GM19372 (cell line): ENCODE results near the gene PDE4D.
"Not testable (repeated sequence)": the region's sequence is repeated elsewhere in the genome, so short reads cannot be mapped to it uniquely, and the experiment has no call there.

ENCODE experiments used
- ATAC-seq: cut with Tn5 transposase; IDR thresholded peaks from one replicate; pipeline ENCODE4 v1.9.1; 2021; ENCODE audit warnings: mild to moderate bottlenecking, low read depth, moderate library complexity; ENCODE audit not compliant: unreplicated experiment

PDE4D gene

DNA sequence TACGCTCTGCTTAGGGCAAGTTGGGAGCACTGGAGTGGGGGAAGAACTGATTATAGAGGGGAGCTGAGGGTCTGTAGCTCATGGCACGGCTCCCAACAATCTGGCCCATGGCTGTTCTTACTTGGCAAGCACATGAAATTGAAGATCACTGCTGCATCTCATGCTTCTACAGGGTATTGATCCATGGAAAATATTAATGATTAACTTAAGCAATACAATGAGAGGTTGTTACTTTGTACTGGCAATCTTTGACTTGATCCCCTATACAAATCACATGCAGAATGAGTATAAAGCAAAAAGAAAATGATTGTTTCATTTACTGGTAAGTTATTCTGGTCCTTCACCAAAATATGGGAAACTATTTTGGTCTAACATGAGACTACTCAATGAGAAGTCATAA, 481.1 kb downstream of the PDE4D start:
- ATAC-seq, result no peak

DNA sequence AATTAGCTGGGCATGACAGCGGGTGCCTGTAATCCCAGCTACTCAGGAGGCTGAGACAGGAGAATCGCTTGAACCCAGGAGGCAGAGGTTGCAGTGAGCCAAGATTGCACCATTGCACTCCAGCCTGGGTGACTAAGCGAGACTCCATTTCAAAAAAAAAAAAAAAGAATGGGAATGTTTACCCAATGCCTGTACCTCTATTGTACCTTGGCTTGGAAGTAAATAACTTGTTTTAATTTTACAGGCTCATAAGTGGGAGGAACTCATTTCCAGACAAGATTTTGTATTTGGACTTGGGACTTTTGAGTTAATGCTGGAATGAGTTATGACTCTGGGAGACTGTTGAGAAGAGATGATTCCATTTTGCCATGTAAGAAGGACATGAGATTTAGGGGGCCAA, 484.5 kb downstream of the PDE4D start:
- not testable (repeated sequence) for ATAC-seq

DNA sequence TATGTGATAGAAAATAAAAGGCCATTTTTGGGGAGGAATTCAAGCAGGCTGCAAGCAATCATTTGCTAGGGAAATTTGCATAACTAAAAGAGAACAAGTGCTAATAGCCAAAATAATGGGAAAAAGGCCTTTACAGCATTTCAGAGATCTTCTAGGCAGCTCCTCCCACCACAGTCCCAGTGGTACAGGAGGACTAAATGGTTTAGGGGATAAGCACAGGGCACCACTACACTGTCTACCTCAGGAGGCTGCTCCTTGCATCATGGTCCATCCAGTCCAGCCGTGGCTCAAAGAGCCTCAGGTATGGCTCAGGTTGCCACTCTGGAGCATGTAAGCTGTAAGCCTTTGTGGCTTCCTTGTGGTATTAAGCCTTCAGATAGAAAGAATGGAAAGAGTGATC, 485.6 kb downstream of the PDE4D start:
- ATAC-seq, result no peak

DNA sequence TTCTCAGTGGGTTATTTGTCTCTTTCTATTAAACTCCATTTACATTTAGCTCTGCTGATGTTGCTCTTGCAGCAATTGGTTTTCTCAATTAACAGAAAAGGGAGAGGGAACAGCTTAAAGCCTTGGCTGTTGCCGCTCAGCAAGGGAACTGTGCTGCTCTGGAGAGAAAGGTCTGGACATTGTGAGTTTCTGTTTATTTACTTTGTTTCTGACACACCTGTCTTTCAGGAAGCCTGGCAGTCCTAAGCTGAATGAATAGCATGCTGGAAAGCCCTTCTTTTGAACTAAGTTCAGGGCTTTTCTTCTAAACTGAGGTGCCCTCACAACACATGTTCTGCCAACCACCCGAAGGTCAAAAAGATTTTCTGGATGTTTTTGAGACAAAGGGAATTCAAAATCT, 491.9 kb downstream of the PDE4D start:
- ATAC-seq, result no peak

DNA sequence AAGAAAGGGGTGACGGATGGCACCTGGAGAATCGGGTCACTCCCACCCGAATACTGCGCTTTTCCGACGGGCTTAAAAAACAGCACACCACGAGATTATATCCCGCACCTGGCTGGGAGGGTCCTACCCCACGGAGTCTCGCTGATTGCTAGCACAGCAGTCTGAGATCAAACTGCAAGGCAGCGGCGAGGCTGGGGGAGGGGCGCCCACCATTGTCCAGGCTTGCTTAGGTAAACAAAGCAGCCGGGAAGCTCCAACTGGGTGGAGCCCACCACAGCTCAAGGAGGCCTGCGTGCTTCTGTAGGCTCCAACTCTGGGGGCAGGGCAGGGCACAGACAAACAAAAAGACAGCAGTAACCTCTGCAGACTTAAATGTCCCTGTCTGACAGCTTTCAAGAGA, 498.6 kb downstream of the PDE4D start:
- not testable (repeated sequence) for ATAC-seq

DNA sequence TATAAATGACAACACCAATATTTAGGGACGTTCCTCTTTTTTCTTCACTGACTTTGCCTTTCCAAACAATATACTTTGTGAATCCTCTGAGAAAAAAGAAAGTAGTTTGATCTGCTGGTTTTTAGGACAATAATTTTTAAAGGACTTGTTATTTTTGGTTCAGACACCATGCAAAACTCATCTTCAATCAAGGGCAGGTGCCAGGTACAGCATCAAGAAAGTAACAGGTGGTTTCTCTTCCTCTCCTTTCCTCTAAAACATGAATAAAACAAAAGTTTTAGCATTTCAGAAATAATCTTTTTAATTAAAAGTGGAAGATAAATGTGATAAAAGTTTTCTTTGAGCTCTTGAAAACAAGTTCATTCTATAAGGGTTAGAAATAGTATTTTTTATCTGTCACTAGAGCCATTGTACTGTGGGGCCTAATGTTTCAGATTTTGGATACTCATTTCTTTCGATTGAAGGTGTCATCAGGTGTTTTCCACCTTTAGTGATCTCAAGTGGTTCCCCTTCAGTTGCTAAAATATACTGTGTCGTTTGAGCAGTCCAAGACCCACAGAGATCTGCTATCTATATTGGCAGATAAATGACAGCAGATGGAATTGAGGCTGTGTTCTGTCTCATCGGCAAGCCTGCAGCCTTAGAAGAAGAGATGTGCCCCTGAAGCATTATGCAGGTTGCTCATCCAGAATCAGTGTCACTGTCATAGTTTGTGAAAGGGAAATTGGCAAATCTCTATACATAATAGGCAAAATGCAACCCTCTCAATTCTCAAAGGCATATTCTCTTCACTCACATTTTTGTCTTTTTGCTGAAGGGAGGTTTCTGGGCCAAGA, 499.7 kb downstream of the PDE4D start:
- no peak for ATAC-seq

DNA sequence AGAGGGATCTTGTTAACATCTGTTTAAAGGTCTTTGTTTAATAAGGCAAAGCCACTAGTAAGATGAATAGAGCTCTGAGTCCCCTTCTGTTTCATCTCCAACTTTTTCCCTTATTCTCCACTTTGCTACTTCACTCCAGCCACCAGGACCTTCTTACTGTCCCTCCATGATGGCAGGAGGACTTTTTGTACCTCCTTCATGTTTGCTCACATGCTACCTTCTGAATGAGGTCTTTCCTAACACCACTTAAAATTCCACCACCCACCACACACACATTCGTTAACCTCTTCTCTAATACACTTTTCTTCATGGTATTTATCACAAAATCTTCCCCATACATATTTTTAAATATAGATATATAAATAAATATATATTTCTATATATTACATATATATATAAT, 501.9 kb downstream of the PDE4D start:
- ATAC-seq, result no peak

DNA sequence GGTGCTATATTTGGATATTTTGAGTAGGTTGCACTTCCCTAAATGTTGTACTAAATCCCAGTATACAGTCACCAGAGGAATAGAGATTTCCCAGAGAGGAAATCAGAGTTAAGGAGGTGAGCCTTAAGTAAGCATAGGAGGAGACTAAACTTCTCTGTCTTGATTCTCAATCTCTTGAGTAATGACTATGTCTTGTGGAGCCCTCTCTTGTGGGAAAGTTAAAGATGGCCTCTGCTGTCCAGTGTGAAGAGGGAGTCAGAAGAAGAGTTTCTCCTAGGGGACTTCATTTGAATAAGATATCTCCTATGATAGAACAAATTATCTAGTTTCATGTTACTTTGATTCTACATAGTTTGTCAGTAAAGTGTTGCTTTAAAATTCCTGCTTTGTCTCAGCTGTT, 502.5 kb downstream of the PDE4D start:
- no peak for ATAC-seq

DNA sequence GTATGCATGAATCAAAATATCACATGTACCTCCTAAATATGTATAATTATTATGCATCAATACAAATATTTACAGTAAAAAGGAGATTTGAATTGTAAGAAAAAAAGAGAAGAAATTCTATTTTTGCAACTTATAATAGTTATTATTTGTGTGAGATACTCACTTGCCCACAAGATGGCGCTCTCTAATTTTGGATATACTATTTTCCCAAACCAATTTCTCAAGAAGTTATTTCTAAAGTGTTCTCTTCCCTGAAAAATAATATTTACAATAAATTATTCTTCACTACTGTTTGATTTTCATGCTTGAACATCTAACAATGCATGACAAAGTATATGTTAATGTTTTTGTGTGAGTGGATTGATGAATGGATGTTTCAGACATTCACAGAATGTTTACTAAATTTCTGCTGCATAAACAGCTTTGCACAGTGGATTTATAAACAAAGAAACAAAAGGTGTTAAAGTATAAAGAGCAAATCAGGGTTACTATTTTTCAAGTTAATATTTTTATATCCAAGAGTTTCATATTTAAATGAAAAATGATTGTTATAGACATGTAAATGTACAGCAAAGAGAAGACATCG, 503.4 kb downstream of the PDE4D start:
- ATAC-seq, result no peak

DNA sequence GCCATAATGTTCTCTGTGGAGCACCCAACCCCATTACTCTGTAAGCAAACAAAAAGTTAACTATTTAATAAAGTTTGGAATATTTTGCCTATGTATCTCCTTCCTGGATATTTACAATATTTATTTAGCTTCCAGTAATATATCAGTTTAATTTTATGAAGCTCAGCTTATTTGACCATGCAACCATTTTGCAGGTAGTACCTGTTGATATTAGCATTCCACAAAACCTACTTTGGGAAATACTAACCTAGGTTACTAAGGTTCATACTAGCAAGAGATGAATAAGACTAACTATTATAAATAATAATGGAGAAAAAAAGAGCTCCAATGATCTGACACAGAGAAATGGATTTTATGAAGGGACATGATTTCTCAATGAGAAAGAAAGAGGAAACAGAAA, 506.4 kb downstream of the PDE4D start:
- no peak for ATAC-seq

DNA sequence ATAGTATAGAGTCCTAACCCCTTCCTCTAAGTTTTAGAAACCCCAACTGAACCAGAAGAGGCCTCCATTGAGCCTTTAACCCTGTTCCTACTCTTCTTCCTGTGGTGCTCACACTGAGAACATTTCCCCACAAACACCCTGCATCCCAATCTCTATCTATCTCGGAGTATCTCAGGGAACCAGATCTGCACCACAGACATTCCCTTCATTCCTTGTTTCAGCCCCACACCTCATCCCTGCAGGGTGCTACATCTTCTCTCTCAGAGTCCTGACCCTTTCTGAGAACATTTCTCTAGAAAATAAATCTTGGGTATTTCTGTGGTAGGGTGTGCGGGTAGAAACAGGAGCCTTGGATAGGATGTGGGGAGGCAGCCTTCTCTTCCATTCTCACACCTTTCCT, 507.8 kb downstream of the PDE4D start:
- no peak for ATAC-seq

DNA sequence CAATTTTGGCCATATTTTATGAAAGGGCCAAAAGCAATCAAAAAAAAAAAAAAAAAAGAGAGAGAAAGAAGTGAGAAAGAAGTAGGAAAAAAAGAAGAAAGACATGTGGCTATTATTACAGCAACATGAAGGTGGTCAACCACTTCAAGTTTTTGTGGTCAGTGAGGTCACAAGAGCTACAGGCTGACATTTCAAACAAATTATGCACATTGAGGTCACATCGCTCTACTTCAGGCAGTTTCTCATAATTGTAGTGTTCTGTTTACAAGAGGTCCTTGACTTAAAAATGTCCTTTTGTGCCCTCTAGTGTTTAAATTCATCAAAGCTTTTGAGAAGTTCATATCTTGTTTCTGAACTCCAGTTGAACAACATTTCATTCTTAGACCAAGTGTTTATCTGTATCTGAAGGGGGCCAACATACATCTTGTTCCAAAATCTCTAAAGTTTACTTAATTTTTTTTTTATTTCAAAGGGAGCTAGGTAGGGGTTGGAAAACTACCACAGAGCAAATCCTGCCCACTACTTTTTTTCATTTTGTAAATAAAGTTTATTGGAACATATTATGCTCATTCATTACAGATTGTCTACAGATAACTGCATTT, 513.1 kb downstream of the PDE4D start:
- peak; percentile 100 for ATAC-seq

DNA sequence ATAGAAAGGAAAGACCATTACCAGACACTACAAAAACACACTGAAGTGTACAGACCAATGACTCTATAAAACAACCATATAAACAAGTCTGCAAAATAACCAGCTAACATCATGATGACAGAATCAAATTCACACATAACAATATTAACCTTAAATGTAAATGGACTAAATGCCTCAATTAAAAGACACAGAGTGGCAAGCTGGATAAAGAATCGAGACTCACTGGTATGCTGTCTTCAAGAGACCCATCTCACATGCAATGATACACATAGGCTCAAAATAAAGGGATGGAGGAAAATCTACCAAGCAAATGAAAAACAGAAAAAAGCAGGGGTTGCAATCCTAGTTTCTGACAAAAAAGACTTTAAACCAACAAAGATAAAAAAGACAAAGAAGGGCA, 519.5 kb downstream of the PDE4D start:
- ATAC-seq, result not testable (repeated sequence)

DNA sequence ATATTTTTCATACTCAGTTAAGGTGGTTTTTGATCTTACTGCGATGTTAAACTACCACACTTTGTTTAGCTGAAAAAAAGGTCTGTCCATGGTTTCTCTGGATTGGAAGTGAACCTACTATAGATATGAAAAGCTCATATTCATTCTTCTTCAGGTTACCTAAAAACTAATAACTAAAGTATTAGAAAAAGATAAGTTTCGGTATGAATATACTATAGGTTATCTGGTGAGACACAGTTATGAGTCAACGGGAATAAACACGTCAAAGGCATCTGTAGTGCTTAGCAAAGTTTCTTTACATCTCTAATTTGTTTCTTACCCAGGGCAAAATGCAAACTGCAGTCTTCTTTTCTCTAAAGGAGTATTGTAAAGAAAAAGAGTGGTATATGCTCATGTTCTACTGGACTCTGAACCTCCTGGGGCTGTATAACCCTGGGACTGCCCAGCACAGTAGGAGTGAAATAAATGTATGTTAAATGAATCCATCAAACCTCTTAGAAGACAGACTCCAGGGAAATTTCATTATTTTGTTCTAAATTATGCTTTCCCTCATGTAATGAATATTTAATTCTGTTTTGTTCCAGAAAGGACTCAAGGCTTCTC, 521.9 kb downstream of the PDE4D start:
- no peak for ATAC-seq

DNA sequence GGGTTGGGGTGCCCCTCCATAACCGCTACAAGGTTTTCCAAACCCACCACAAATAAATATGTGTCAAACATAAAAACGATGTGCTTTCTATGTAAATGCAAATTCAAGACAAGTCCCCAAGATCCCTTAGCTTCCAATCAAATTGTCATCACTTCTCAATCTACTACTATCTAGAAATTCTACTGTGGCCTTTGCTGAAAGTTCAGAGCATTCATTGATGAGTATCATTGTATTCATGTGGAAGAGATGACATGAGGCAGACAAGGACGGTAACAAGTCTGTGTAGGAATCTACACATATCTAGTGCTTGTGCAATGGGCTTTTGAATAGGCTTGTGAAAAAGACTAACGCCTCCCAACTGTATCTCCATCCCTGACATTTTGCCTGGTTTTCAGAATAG, 524.6 kb downstream of the PDE4D start:
- ATAC-seq, result no peak

DNA sequence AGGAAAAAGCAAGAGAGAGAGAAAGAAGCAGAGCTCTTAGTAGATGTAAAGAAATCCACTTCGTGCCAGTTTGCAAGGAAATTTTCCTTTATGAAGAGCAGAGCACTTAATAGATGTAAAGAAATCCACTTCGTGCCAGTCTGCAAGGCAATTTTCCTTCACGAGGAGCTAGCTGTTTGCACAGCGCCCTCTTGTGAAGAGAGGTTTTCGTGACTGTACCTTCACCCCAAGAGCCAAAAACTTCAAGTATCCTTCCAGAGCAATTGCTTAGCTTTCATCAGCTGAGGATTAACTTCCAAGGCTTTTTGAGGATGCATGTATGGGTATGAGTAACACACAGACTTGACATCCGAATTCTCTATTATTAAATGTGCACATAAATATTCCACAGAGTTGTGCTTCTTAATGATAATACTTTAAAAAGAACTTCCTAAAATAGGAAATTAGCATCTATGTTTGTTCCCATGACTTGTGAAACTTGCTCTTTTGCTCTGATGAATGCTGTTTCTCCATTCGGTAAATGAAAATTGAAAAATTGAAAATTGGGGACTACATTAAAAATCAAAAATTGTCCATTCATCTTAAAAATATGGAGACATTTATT, 525.6 kb downstream of the PDE4D start:
- no peak for ATAC-seq

DNA sequence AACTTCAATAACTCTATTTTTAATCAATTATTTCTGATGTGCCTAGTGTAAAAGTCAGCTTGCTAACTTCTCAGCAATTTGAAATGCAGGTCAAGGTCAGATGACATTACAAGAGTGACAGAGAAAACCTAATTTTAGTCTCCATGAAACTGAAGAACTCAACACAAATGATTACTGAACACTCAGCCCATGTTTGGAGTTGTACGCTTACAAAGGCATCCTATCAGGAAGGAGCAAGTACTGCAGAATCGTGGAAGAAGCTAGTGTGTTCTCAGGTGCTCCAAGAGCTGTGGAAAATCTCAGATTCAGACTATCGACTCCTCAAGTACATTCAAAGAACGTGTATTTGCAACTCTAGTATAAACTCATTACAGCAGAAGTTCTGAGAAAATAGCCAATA, 526.7 kb downstream of the PDE4D start:
- no peak for ATAC-seq

DNA sequence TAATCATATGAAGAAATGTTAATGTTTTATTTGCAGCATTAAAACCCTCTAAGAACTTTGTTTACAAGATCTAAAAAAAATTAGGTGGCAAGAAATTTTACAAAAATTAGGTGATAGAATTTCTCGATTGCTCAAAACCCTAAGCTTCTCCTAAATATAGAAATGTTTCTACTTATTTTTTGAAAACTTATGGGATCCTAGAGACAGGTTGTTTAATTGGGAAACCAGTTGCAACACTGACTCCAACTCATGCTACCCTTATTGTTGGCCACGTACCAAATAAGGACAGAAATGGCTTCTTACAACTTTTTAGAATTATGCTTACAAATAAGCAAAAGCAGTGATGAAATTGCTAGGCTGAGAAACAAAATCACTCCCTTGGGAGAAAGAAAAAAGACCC, 531.1 kb downstream of the PDE4D start:
- no peak for ATAC-seq

DNA sequence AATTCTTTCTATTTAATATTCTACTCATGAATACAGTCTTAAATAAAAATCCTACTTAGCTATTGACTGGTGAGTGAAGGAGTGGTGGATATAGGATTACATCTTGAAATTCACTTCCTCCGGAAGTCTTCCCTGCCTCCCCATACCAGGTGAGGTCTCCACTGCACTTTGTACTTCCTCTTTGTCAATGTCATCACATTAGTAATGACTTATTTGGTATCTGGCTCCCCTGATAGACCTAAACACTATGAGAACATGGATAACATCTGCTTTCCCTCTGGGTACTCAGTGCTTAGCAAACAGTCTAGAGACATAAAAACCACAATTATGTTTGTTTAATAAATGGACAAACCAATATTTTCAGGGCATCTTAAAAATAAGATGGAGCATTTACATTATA, 532.1 kb downstream of the PDE4D start:
- no peak for ATAC-seq

DNA sequence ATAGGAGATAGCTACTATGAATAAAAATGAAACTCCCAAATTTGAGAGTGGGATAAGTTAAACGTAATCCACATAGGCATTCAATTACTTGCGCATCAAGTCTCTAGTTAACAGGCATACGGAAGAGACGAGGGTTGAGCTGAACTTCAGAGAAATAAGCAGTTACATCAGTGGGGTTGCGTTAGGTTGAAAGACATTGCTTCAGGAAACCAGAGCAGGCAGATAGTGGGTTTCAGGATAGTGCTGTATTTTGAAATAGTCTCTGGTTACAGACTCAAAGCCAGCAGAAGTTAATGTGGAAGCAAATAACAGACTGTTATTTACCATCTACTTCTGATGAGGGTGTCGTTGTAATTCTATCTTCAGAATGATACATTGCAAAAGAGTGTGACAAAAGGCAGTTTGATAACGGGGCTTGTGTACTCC, 533.4 kb downstream of the PDE4D start:
- no peak for ATAC-seq
